ENCODE measurements around the gene LGMN. TPM values are rescaled to one million over a fixed set of nuclear protein-coding genes. Genes with fewer than 3 reads are reported as not detected.

The LGMN gene
- total RNA-seq, 4 donors from 2014 or later: 161 to 193 (median 175) TPM

DNA sequence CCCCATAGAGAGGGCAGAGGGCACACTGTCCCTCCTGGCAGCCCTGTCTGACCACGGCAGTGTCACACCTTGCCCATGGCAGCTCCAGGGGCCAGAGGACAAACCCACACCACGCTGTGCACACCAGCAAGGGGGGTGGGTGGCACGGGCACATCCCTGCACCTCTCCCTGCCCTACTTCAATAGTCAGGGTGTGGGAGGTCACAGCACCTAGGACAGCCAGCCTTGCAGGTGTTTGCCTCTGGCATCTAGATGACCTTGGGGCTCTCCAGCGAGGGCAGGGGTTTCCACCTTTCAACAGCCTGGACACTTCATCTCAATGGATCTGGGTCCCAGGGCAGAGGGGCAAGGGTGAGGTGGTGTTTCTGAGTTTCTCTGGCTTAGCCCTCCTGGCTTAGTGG is 69.2 kb downstream of the LGMN start:
- ATAC-seq (ENCODE audit: low FRiP score) (no peak), DNase-seq (ENCODE audit: low spot score) (no peak)

DNA sequence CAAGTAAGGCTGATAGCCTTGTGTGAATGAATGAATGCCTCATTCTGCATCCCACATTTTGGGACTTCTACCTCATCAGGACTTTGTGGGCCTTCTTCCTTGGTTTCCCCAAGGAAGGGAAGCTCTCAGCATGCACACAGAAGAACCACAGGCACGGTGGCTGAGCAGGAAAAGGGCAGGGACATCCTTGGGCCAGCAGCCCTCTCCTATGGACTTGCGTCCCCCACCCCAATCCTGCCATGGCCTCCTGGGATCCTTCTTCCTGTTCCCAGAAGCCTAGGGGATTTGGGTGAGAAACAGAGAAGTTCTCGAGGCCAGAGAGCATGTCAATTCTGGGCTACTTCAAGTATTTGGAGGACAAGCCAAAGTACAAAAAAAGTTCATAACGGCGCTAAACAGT is 69.7 kb downstream of the LGMN start:
- no peak for ATAC-seq (ENCODE audit: low FRiP score)
- no peak for DNase-seq (ENCODE audit: low spot score)

More for the DNA sequence above, 69.2 kb downstream of the LGMN start:
- no peak for TF ChIP-seq CTCF (IDR thresholded peaks at IDR 0.05)

GRCh38 chr14:92677955-92678354 is 70.5 kb downstream of the LGMN start:
- no peak for DNase-seq (ENCODE audit: low spot score)
- no peak for ATAC-seq (ENCODE audit: low FRiP score)
- no peak for TF ChIP-seq CTCF (IDR thresholded peaks at IDR 0.05)

More for the DNA sequence above, 69.7 kb downstream of the LGMN start:
- no peak for TF ChIP-seq CTCF (IDR thresholded peaks at IDR 0.05)

DNA sequence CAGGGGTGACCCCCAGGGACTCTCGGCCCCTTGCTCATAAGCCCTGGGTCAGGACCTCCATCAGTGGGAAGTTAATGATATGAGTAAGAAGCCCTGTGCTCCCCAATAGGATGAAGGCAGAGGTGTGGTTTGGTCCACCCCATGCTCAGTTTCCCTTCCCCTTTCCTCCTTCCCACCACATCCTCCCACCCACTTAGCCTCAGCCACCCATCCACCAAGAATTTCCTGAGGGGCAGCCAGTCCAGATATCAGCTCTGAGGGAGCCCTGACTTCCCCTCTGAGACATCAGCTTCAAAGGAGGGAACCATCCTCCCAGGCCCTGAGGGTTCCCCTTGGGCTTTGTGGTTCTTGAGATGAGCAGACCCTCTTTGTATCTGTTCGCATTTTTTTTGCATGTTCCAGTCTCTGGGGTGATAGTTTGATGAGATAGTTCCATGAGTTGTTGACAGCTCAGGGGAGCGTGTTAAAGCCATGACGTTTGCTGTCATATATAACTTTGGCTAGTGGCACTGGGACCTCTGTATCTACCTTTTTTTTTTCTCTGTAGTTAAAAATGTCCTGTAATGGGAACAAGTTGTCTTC is 71.2 kb downstream of the LGMN start:
- ATAC-seq (ENCODE audit: low FRiP score) (no peak), DNase-seq (ENCODE audit: low spot score) (no peak)
- TF ChIP-seq CTCF (IDR thresholded peaks at IDR 0.05): no peak

DNA sequence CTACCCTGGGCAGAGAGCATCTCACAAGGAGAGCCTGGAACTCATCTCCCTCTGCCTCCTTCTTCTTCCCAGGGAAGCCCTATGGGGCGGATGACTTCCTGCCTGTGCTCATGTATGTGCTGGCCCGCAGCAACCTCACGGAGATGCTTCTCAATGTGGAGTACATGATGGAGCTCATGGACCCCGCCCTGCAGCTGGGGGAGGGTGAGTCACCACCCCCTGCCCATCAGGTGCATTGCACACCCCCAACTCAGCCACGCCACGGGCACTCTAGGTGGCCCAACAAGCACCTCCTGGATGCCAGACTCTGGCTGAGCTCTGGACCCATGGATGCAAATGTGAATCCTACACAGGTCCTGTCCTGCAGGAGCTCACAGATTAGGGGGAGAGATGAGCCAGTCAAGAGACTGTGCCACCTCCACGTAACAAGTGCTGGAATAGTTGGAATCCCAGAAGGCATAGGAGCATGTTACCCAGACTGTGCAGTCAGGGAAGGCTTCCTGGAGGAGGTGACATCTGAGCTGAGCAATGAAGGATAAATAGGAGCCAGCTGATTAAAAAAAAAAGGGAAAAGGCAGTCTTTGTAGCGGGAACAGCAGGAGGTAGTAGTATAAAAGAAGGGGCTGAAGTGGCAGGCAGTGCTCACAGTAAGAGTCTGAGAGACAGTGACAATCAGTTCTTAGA is 71.9 kb downstream of the LGMN start:
- TF ChIP-seq CTCF (IDR thresholded peaks at IDR 0.05): no peak
- DNase-seq (ENCODE audit: low spot score): no peak
- ATAC-seq (ENCODE audit: low FRiP score): no peak

GRCh38 chr14:92675976-92676375 is 72.5 kb downstream of the LGMN start:
- no peak for ATAC-seq (ENCODE audit: low FRiP score)

More at GRCh38 chr14:92675976-92676375, 72.5 kb downstream of the LGMN start:
- no peak for DNase-seq (ENCODE audit: low spot score)
- no peak for TF ChIP-seq CTCF (IDR thresholded peaks at IDR 0.05)
